Kidney epithelial cell (primary cell): ENCODE results near the gene SH2D7. TPM values are rescaled to one million over a fixed set of nuclear protein-coding genes. Genes with fewer than 3 reads are reported as not detected.

Source experiments
- DNase-seq: peaks from one replicate; pipeline ENCODE4 v3.0.0-alpha.2; 2010; ENCODE audit warnings: low read depth
- H3K27me3 ChIP-seq: 2 replicates; pipeline ENCODE4 v1.6.0; 2011; ENCODE audit warnings: low read length; ENCODE audit not compliant: control insufficient read depth, insufficient read depth
- H3K36me3 ChIP-seq: 2 replicates; pipeline ENCODE4 v1.5.1; 2011; ENCODE audit warnings: low read length; ENCODE audit not compliant: control insufficient read depth, insufficient read depth
- H3K4me3 ChIP-seq: 2 replicates; pipeline ENCODE4 v1.5.1; 2011; ENCODE audit warnings: low read depth, mild to moderate bottlenecking, control low read depth, low read length
- total RNA-seq: library from RNA; depleted of rRNA; stranded (reverse); fragments of >200 nt; gene quantifications from 2 replicates; pipeline ENCODE4 v1.2.3, GENCODE V29; 2015
- TF ChIP-seq, protein P1 (sequence below): IDR thresholded peaks from 2 replicates; pipeline ENCODE4 v1.5.1; 2011; ENCODE audit warnings: mild to moderate bottlenecking, moderate library complexity, low read length, control low read depth, inconsistent platforms; ENCODE audit not compliant: insufficient read depth, poor library complexity, severe bottlenecking

The SH2D7 gene
- total RNA-seq, 1 donor from 2014 or later, result not detected

DNA sequence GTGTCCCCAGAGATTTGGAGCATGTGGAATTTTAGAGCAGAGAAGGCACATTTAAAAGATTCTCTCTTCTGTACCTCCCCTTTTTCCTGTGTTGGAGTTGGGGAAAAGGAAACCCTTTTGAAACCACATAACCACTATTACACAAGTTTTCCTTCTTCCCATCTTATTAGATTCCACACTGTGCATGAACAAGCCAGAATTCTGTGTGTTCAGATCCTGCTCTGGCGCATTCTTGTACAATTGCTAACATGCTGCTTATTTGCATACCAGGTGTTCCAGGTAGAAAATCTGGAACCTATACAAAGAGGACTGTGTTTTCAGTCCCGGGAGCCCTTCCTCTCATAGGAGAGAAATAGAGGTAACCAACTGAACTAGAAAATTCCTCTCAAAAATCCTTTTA lies 41.4 kb downstream of the SH2D7 start:
- H3K36me3 ChIP-seq, result no peaks in the 10 kb centered on the region
- no peak for DNase-seq
- H3K4me3 ChIP-seq, result no peak overlapping the region
- TF ChIP-seq, protein P1, sequence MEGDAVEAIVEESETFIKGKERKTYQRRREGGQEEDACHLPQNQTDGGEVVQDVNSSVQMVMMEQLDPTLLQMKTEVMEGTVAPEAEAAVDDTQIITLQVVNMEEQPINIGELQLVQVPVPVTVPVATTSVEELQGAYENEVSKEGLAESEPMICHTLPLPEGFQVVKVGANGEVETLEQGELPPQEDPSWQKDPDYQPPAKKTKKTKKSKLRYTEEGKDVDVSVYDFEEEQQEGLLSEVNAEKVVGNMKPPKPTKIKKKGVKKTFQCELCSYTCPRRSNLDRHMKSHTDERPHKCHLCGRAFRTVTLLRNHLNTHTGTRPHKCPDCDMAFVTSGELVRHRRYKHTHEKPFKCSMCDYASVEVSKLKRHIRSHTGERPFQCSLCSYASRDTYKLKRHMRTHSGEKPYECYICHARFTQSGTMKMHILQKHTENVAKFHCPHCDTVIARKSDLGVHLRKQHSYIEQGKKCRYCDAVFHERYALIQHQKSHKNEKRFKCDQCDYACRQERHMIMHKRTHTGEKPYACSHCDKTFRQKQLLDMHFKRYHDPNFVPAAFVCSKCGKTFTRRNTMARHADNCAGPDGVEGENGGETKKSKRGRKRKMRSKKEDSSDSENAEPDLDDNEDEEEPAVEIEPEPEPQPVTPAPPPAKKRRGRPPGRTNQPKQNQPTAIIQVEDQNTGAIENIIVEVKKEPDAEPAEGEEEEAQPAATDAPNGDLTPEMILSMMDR, result no peak
- H3K27me3 ChIP-seq, result no peaks in the 10 kb centered on the region

DNA sequence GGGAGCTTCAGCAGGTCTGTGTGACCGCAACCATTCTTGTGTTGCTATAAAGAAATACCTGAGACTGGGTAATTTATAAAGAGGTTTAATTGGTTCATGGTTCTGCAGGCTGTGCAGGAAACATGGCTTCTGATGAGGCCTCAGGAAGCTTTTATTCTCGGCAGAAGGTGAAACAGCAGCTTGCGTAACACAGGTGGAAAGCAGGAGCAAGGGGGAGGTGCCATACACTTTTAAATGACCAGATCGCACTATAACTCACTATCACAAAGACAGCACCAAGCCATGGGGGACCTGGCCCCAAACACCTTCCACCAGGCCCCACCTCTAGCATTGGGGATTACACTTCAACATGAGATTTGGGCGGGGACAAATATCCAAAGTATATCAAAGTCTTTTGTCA lies 47.2 kb downstream of the SH2D7 start:
- no peaks in the 10 kb centered on the region for H3K27me3 ChIP-seq
- no peak for DNase-seq

DNA sequence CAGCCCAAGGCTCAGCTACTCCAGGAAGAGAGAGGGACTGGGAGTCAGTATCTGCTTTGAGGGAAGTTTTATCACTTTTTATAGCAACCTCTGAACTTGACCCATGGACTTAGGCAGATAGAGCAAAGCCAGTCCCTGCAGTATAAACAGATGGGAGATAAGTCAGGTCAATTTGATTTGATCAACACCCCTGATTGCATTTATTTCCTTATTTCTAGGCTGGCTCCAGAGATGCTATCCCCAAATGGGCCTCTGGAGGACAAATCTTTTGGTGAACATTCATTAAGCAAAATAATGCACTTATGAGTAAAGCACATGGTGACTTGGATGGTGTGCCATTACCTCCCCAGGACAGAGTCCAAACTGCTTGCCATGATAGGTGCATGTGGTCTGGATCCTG lies 47.9 kb downstream of the SH2D7 start:
- Histone ChIP-seq H3K4me3 (no peak overlapping the region), H3K27me3 (no peaks in the 10 kb centered on the region), H3K36me3 (no peaks in the 10 kb centered on the region)
- TF ChIP-seq, protein P1, result no peak
- no peak for DNase-seq

More for the DNA sequence above, 47.2 kb downstream of the SH2D7 start:
- TF ChIP-seq, protein P1, result no peak
- Histone ChIP-seq H3K36me3 (no peaks in the 10 kb centered on the region), H3K4me3 (no peak overlapping the region)

DNA sequence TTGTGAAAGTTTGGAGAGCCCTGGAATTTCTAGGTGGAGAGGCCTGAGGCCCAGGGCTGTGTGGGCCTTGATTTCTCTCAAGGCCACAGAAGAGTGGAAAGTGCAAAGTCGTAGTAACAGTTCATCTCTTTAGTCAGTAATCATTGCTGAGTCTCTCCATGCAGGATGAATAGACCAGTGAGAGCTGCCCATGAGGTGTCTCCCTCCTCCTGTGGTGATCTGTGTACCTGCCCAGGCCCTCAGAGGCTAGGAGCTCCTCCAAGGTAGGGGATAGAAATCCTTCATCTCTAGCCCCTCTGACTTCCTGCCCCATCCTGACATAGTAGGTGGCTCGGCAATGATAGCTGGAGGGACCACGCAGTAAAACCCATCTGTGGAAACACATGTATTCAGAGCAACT lies 50.0 kb downstream of the SH2D7 start:
- H3K4me3 ChIP-seq, result no peak overlapping the region
- no peak for DNase-seq
- no peaks in the 10 kb centered on the region for H3K36me3 ChIP-seq
- TF ChIP-seq, protein P1, result no peak
- no peaks in the 10 kb centered on the region for H3K27me3 ChIP-seq

DNA sequence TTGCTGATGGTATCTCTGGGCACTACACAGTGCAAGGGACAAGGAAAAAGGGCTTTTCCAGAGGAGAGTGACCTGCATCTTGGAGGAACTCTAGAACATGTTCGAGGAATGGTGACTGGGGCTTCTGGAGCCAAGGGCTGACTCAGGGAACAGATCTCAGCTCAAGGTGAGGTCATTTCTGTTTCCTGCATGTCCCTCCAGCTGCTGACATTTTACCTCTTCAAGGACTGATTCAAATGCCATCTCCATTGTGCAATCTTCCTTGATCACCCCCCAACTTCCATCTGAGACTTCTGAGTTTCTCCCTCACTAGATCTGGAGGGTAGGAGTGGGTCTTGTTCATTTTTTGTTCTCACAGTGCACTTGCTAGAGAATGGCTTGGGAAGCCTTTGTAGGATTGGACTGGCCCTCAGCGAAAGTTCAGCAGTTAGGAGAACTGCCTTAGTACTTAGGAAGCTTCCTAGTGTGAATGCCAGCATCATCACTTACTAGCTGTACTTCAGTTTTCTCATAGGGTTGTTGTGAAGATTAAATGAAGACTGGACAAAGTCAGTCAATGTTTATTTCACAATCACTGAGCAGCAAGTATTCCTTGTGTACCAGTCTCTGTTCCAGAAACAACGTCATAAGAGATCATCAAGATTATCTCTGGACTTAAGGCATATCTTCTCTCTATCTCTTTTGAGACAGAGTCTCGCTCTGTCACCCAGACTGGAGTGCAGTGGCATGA lies 54.2 kb downstream of the SH2D7 start:
- TF ChIP-seq, protein P1, result no peak
- no peak for DNase-seq

DNA sequence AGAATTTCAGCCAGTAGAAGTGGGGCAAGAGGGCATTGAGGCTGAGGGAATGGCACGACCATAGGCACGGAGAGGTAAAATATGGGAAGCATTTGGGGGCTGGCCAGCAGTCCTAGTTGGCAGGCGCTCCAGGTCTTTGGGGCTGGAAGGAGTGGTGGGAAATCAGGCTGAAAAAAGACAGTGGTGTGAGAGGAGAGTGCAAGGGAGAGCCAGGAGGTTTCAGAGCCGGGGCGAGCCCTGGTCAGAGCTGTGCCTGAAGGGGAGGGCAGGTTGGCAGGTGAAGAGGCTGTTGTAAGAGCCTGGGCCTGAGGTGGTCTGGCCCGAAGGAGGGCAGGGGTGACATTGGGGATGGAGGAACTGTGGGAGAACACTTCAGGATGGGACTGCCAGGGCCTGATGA lies 55.2 kb downstream of the SH2D7 start:
- no peak for DNase-seq
- no peak overlapping the region for H3K4me3 ChIP-seq
- no peaks in the 10 kb centered on the region for H3K27me3 ChIP-seq
- TF ChIP-seq, protein P1, result no peak
- H3K36me3 ChIP-seq, result no peaks in the 10 kb centered on the region

More for the DNA sequence above, 54.2 kb downstream of the SH2D7 start:
- Histone ChIP-seq H3K4me3 (no peak overlapping the region), H3K27me3 (no peaks in the 10 kb centered on the region), H3K36me3 (no peaks in the 10 kb centered on the region)
